HG03060 (cell line): ENCODE data around the gene TUBA4B.
A peak's percentile ranks its signal among the peaks of the same experiment; 100 is the strongest.
"Not testable (repeated sequence)": the region's sequence is repeated elsewhere in the genome, so short reads cannot be mapped to it uniquely, and the experiment has no call there.

Source experiments
- ATAC-seq: cut with Tn5 transposase; IDR thresholded peaks from one replicate; pipeline ENCODE4 v1.9.1; 2021; ENCODE audit warnings: low read depth, moderate number of reproducible peaks; ENCODE audit not compliant: unreplicated experiment

TUBA4B gene

DNA sequence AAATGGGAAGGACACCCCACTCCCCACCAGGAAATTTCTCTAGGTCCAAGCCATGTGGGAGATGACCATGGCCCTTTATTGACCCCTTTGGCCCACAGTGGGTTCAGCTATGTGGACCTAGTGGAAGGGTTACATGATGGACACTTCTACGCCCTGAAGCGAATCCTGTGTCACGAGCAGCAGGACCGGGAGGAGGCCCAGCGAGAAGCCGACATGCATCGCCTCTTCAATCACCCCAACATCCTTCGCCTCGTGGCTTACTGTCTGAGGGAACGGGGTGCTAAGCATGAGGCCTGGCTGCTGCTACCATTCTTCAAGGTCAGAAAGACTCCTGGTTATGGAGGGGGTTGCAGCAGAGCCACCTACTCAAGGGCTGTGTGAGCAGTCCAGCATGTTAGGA lies 6.5 kb upstream of the TUBA4B start:
- ATAC-seq: no peak

DNA sequence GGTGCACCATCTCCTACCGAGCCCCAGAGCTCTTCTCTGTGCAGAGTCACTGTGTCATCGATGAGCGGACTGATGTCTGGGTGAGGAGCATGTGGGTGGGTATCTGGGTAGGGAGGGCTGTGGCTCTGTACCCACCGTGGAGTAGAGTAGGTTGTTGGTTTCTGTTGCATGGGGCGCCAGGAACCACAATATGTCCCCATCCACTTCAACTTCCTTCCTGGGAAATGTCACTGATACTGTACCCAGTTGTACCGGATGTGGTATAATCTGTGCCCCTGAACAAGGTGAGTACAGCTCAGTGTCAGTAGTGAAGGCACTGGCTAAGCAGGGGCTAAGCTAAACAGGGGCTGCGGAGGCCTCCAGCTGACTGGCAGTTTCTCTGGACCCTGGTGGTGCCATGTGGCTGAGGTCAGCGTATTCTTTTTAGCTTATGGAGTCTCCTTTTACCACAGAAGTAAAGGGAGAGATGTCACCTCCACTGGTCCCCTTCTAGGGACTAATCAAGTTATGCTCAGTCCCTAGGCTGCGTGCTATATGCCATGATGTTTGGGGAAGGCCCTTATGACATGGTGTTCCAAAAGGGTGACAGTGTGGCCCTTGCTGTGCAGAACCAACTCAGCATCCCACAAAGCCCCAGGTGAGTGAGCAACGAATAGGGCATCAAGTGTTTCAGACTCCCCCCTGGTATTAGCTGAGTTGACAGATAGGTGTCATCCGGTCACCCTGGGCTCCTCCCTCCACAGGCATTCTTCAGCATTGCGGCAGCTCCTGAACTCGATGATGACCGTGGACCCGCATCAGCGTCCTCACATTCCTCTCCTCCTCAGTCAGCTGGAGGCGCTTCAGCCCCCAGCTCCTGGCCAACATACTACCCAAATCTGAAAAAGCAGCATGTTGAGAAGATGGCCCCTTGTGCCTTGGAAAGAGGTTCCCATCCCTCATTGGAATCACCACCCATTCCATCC lies 5.1 kb upstream of the TUBA4B start:
- ATAC-seq: no peak

- no peak for ATAC-seq
Measured at GRCh38 chr2:219248845-219249202, 4.2 kb upstream of the TUBA4B start.

- ATAC-seq: peak; percentile 40
Measured at GRCh38 chr2:219249203-219249980, 3.7 kb upstream of the TUBA4B start.

GRCh38 chr2:219250049-219250781 lies 2.8 kb upstream of the TUBA4B start:
- ATAC-seq: no peak

GRCh38 chr2:219251656-219252055 lies 1.4 kb upstream of the TUBA4B start:
- ATAC-seq: no peak

DNA sequence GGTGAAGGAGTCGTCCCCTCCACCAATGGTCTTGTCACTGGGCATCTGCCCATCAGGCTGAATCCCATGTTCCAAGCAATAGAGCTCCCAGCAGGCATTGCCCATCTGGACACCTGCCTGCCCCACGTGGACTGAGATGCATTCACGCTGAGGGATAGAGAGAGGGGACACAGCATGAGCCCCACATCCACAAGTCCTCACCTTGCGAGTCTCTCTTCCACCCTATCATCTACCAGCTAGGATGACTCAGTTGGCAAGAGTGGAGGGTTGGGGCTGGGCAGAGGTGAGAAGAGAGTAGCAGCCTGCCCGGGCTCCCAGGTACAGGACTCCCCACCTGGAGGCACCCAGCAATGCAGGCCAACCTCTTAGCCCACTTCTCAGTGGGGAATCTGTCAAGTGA lies 959 bp upstream of the TUBA4B start:
- no peak for ATAC-seq

- ATAC-seq: no peak
Measured at GRCh38 chr2:219252570-219252899, 508 bp upstream of the TUBA4B start.

DNA sequence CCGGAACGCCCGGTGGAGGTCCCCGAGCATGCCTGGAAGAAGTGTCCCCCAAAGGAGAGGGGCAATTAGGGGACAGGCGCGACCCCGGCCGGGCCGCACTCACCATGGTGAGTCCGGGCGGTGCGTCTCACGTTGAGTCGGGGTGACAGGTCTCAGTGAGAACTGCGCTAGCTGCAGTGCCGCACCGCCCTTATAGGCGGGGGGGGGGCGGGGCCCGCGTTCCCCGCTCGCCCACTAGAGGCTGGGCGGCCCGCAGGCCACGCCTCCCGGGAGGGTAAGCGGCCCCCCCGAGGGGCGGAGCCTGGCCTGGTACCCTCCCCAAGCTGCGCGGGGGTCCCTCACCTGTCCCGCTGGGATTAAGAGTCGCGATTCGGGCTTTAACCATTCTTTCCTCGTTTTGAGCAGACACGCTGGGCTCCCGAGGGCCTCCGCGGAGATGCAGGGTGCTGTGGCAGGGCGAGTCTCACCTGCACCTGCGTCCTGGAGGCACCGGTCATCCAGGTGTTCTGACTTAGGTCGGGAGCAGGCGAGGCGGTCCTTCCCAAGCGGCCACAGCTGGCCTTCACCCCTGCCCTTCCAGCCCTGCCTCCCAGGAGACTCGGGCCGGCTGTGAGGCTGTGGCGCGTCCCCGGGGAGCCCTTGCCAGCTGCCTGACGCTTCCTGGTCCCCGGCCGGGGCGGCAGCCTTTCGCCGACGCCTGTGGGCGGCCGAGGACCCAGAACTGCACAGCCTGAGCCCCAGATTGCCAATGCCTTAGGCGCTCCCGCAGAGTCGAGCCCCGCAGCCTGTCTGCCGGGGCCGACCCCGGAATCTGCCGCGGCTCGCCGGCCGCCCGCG lies 928 bp downstream of the TUBA4B start, which contains the start of gene TUBA4A:
TUBA4A (minus strand) TSS at position 166 of the 837 bp plus-strand sequence; CDS start at position 106, 60 bp downstream.
- peak; percentile 22 for ATAC-seq

DNA sequence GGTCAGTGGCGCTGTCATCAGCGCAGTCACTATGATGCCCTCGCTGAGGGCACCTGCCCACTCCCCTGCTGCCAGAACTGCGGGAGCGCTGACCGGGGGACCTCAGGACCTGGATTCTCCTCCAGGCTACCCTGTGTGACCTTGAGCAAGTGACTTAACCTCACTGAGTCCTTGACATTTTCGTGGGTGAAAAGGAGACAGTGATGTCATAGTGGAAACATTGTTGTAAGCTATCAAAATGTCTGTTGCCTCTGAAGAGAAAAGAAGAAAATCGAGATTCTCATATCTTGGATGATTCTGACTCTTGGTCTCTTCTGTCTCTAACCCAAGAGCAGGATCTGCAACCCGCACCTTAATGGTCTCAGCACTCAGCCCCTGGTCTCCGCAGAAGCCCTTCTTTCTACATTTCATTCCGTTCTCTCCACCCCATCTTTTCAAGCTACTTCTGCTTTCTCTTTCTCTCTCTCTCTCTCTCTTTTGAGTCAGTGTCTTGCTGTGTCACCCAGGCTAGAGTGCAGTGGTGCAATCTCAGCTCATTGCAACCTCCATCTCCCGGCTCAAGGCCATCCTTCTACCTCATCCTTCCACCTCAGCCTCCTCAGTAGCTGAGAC lies 1.7 kb downstream of the TUBA4B start:
- peak; percentile 30 for ATAC-seq

- ATAC-seq: not testable (repeated sequence)
Measured at GRCh38 chr2:219258942-219259341, 5.9 kb downstream of the TUBA4B start.

GRCh38 chr2:219261024-219261855 lies 8.2 kb downstream of the TUBA4B start:
- no peak for ATAC-seq

DNA sequence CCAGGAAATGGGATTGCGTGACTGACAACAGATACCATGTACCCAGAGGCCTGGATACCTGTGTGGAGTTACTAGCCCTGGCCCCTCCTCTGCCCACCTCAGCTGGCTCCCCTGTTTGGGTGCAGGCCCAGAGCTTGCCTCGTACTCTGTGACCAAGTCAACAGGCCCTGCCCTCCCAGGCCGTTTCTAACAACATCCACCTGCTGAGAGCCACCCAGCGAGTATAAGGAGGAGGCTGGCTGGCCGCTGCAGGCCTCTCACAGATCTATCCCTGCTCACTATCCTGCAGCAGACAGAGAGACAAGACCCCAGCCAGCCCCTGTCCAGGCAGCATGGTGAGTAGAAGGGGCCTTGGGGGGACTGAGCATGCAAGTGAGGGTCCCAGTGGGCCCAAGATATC lies 13.2 kb downstream of the TUBA4B start:
- ATAC-seq: no peak

- no peak for ATAC-seq
Measured at GRCh38 chr2:219266886-219267285, 13.8 kb downstream of the TUBA4B start.

- no peak for ATAC-seq
Measured at GRCh38 chr2:219268294-219268693, 15.3 kb downstream of the TUBA4B start.

GRCh38 chr2:219269362-219270054 lies 16.5 kb downstream of the TUBA4B start:
- no peak for ATAC-seq

DNA sequence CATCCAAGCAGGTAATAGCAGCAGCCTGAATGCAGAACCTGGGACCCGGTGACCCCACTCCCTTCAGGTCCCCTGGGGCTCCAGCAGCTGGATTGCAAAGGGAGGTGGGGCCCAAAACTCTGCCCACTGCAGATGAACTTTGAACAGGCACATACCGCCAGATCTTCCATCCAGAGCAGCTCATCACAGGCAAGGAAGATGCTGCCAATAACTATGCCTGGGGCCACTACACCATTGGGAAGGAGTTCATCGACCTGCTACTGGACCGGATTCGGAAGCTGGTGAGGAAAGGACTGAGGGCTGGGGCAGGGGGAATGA lies 17.0 kb downstream of the TUBA4B start:
- ATAC-seq: no peak

GRCh38 chr2:219271021-219271420 lies 18.0 kb downstream of the TUBA4B start:
- no peak for ATAC-seq
